Keratinocyte (primary cell): ENCODE measurements around the gene LDLRAD4. TPM values are rescaled to one million over a fixed set of nuclear protein-coding genes. Genes with fewer than 3 reads are reported as not detected.

Experiments
- DNase-seq: peaks from one replicate; pipeline ENCODE4 v3.0.0-alpha.2; 2011; ENCODE audit warnings: low read depth, missing footprints, low spot score
- FAIRE-seq: peaks from 2 replicates; lab custom pipeline; 2011; peaks lifted over from hg19 to GRCh38; lab: Jason Lieb, UNC
- H2AFZ ChIP-seq: 2 replicates; pipeline ENCODE4 v1.6.0; 2012; ENCODE audit warnings: low read length, control low read depth, inconsistent platforms; ENCODE audit not compliant: control insufficient read depth
- H3K27ac ChIP-seq: 2 replicates; pipeline ENCODE4 v1.5.1; 2011; ENCODE audit warnings: low read length; ENCODE audit not compliant: control insufficient read depth, insufficient read depth
- H3K27me3 ChIP-seq: 3 replicates; pipeline ENCODE4 v1.6.0; 2011; ENCODE audit warnings: low read length; ENCODE audit not compliant: control insufficient read depth, insufficient read depth; ENCODE audit errors: extremely low read depth
- H3K36me3 ChIP-seq, 2 experiments: 2 replicates in 1 of 2; 3 replicates in 1 of 2; pipeline ENCODE4 v1.5.1; 2011; ENCODE audit warnings: low read length in 2 of 2, mild to moderate bottlenecking in 1 of 2; ENCODE audit not compliant: control insufficient read depth in 2 of 2, insufficient read depth in 2 of 2; ENCODE audit errors: extremely low read depth in 1 of 2
- H3K4me1 ChIP-seq: 3 replicates; pipeline ENCODE4 v1.5.1; 2011; ENCODE audit warnings: low read length; ENCODE audit not compliant: control insufficient read depth, insufficient read depth; ENCODE audit errors: extremely low read depth
- H3K4me2 ChIP-seq: 3 replicates; pipeline ENCODE4 v1.6.0; 2011; ENCODE audit warnings: low read depth, low read length; ENCODE audit not compliant: control insufficient read depth, insufficient read depth; ENCODE audit errors: extremely low read depth
- H3K4me3 ChIP-seq, 3 experiments: fragments of 200-600 bp in 1 of 3; sonication (generic) in 1 of 3; 2 replicates in 2 of 3; 3 replicates in 1 of 3; pipeline ENCODE4 v1.5.1; 2011 to 2016; ENCODE audit warnings: low read length in 3 of 3, mild to moderate bottlenecking in 3 of 3, control low read depth in 2 of 3, inconsistent platforms in 1 of 3, low read depth in 1 of 3, mixed read lengths in 1 of 3, mixed run types in 1 of 3, moderate library complexity in 1 of 3; ENCODE audit not compliant: control insufficient read depth in 2 of 3, insufficient read depth in 2 of 3; ENCODE audit errors: extremely low read depth in 1 of 3
- H3K79me2 ChIP-seq: 2 replicates; pipeline ENCODE4 v1.6.0; 2012; ENCODE audit warnings: low read length; ENCODE audit not compliant: control insufficient read depth, insufficient read depth
- H3K9ac ChIP-seq: 3 replicates; pipeline ENCODE4 v1.6.0; 2011; ENCODE audit warnings: low read length; ENCODE audit not compliant: control insufficient read depth, insufficient read depth; ENCODE audit errors: extremely low read depth
- H3K9me1 ChIP-seq: 3 replicates; pipeline ENCODE4 v1.6.0; 2011; ENCODE audit warnings: low read length; ENCODE audit not compliant: control insufficient read depth, insufficient read depth; ENCODE audit errors: extremely low read depth
- H3K9me3 ChIP-seq: 2 replicates; pipeline ENCODE4 v1.5.1; 2012; ENCODE audit warnings: low read depth, low read length; ENCODE audit not compliant: control insufficient read depth
- H4K20me1 ChIP-seq: 3 replicates; pipeline ENCODE4 v1.6.0; 2011; ENCODE audit warnings: low read length; ENCODE audit not compliant: control insufficient read depth, insufficient read depth; ENCODE audit errors: extremely low read depth
- CTCF ChIP-seq, 3 experiments: IDR thresholded peaks in 1 of 3; conservative IDR thresholded peaks in 1 of 3; optimal IDR thresholded peaks in 1 of 3; 2 replicates in 2 of 3; 3 replicates in 1 of 3; pipeline versions ENCODE3 to v1.5.1; 2011; ENCODE audit warnings: low read length in 3 of 3, mild to moderate bottlenecking in 3 of 3, moderate library complexity in 2 of 3, control low read depth in 1 of 3, inconsistent platforms in 1 of 3; ENCODE audit not compliant: insufficient read depth in 2 of 3; ENCODE audit errors: extremely low read depth in 1 of 3
- EZH2 ChIP-seq: IDR thresholded peaks from one replicate; pipeline ENCODE4 v1.6.1; 2012; ENCODE audit warnings: inconsistent platforms, mild to moderate bottlenecking, low read length, moderate library complexity
- dilution Hi-C: fragments of 300-500 bp; cut with MboI; formaldehyde crosslinking; loops from one replicate; pipeline ENCODE4 v1.7.0; 2020; ENCODE audit warnings: low sequenced_read_pairs; ENCODE audit not compliant: extremely low pct_ligation_motif_present
- polyA plus RNA-seq, 5 experiments: library from polyadenylated mRNA; depleted of rRNA in 3 of 5; stranded (reverse) in 3 of 5; stranded (forward) in 1 of 5; unstranded in 1 of 5; fragments of >200 nt; gene quantifications; 1 replicate in 1 of 5; 2 replicates in 3 of 5; 3 replicates in 1 of 5; pipeline versions ENCODE4 v1.2.1 to v1.2.3, GENCODE V29; 2011 to 2012; ENCODE audit warnings: missing spikeins in 2 of 5, low read depth in 1 of 5, low replicate concordance in 1 of 5

The LDLRAD4 gene
- polyA plus RNA-seq, 1 donor (not counting 4 experiments of a cell fraction or from before 2014, with no cell fraction given) = not detected

GRCh38 chr18:13268158-13269012, 49.8 kb downstream of the LDLRAD4 start:
- Histone ChIP-seq H3K4me3 (no peak overlapping the region), H3K4me1 (peaks cover 5% of the 10 kb centered on the region), H3K79me2 (no peaks in the 10 kb centered on the region), H4K20me1 (no peaks in the 10 kb centered on the region), H3K27me3 (no peaks in the 10 kb centered on the region), H3K27ac (no peak overlapping the region), H3K9me3 (peaks cover under 1% of the 10 kb centered on the region), H2AFZ (no peak overlapping the region), H3K9ac (no peak overlapping the region), H3K9me1 (no peaks in the 10 kb centered on the region), H3K4me2 (no peak overlapping the region), H3K36me3 (no peaks in the 10 kb centered on the region)
- dilution Hi-C loops = no loop called here
- FAIRE-seq (no peak), DNase-seq (no peak)
- TF ChIP-seq CTCF (optimal IDR thresholded peaks at IDR 0.05 in 1 of 3, IDR thresholded peaks at IDR 0.05 in 1 of 3, conservative IDR thresholded peaks at IDR 0.05 in 1 of 3; ENCODE audit: extremely low read depth in 1 of 3, insufficient read depth in 2 of 3, low read length in 3 of 3) (no peak), EZH2 (no peak)

GRCh38 chr18:13269013-13269280, 50.4 kb downstream of the LDLRAD4 start:
- Histone ChIP-seq H3K27ac (no peak overlapping the region), H3K79me2 (no peaks in the 10 kb centered on the region), H3K27me3 (no peaks in the 10 kb centered on the region), H3K9ac (no peak overlapping the region), H3K9me1 (no peaks in the 10 kb centered on the region), H3K4me3 (no peak overlapping the region), H3K36me3 (no peaks in the 10 kb centered on the region), H2AFZ (no peak overlapping the region), H4K20me1 (no peaks in the 10 kb centered on the region), H3K4me1 (peaks cover 5% of the 10 kb centered on the region), H3K9me3 (no peaks in the 10 kb centered on the region), H3K4me2 (no peak overlapping the region)
- dilution Hi-C loops = no loop called here
- DNase-seq = no peak
- TF ChIP-seq CTCF (optimal IDR thresholded peaks at IDR 0.05 in 1 of 3, IDR thresholded peaks at IDR 0.05 in 1 of 3, conservative IDR thresholded peaks at IDR 0.05 in 1 of 3; ENCODE audit: extremely low read depth in 1 of 3, insufficient read depth in 2 of 3, low read length in 3 of 3) (no peak), EZH2 (no peak)
- no peak for FAIRE-seq
